Measurements from ENCODE around the gene CD44.

Gene CD44

DNA sequence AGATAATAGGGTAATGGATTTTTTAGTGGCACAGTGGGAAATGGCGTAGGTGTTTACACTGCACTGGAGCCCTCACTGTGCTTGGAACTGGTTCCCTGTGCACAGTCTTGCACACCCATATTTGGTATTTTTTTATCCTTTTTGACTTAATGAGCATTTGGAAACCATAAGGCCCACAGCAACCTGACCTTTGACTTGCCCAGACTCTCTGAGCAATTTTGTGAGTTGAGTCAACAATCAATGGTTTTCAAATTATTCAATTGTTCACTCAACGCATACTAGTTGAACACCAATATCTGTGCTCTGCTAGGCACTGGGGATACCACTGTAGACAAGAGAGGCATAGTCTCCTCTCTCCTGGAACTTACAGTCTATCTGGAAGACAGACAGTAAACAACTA is 14.3 kb downstream of the CD44 start:
- no peak for DNase-seq (ENCODE audit: low read depth)

DNA sequence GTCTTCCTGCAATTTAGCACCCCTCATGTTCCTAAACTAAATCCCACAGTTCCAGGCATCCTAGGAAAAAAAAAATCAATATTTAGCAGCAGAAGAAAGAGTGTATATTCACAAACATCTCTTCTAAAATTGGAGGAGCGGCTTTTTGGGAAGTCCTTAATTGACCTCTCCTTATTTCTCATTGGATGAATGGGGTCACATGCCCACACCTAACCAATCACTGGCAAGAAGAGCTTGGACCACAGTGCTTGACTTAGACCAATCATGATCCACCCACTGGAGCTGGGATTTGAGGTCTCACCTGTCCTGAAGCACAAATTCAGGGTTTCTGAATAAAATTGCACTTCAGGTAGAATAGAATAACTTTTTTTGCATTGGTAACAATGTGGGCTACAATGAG is 16.0 kb downstream of the CD44 start:
- no peak for DNase-seq (ENCODE audit: low read depth)

More for the DNA sequence above, 14.3 kb downstream of the CD44 start:
- H3K4me3 ChIP-seq (ENCODE audit: low read depth, low read length) = no peak overlapping the region

DNA sequence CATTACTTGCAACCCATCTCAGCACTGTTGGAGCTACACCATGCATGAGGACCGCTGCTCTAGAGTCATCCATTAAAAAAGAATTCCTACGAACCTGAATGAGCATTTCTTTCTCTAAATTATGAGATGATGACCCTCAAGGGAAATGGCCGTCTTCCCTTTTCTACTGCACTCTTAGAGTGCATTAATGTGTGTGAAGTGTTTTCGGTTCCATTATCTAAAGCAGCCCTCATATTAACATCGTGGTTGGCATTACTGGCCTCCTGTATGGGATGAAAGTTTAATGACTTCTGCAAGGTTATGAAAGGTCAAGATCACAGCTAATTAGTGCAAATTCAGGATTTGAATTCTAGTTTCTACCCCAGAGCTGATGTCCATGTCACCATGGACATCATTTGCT is 16.7 kb downstream of the CD44 start:
- no peak for DNase-seq (ENCODE audit: low read depth)
- no peak overlapping the region for H3K4me3 ChIP-seq (ENCODE audit: low read depth, low read length)

More for the DNA sequence above, 16.0 kb downstream of the CD44 start:
- H3K4me3 ChIP-seq (ENCODE audit: low read depth, low read length) = no peak overlapping the region

DNA sequence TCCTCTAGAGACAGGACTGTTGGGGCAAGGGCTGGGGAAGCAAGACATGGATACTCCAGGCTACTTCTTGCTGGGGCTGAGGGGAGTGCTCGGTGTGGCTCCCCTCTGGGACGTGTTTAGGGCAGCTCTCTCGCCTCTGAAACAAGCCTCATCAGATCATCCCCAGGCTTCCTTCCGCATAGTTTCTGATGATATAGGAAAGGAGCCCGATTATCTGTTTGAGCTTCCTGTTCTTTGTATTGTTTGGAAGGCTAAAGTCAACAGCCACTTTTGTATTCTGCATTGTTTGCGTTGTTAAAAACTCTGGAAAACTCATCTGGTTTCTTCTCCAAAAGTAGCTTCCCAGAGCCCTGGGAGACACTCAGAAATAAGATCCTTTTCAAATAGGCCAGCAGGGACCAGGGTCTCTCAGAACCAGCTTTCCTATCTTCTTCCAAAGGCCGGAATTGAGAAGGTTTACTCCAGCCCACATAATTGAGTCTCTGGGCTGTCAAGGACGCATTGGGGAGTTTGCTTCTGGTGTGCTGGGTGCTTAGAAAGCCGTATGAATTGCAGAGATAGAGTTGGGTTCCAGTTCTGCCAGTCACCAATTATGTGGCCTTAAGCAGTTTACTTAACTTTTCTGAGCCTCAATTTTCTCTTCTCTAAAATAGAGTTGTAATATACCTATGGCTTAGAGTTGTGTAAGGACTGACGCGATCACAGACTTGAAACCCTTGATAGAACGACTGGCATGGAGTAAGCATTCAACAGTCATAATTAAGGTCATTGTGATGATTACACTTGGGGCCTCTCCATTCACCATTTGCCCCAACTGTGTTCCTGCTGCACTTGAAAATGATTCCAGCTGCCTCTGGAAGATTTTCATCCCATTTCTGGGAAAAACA is 19.1 kb downstream of the CD44 start:
- no peak for DNase-seq (ENCODE audit: low read depth)
- H3K4me3 ChIP-seq (ENCODE audit: low read depth, low read length) = no peak overlapping the region

DNA sequence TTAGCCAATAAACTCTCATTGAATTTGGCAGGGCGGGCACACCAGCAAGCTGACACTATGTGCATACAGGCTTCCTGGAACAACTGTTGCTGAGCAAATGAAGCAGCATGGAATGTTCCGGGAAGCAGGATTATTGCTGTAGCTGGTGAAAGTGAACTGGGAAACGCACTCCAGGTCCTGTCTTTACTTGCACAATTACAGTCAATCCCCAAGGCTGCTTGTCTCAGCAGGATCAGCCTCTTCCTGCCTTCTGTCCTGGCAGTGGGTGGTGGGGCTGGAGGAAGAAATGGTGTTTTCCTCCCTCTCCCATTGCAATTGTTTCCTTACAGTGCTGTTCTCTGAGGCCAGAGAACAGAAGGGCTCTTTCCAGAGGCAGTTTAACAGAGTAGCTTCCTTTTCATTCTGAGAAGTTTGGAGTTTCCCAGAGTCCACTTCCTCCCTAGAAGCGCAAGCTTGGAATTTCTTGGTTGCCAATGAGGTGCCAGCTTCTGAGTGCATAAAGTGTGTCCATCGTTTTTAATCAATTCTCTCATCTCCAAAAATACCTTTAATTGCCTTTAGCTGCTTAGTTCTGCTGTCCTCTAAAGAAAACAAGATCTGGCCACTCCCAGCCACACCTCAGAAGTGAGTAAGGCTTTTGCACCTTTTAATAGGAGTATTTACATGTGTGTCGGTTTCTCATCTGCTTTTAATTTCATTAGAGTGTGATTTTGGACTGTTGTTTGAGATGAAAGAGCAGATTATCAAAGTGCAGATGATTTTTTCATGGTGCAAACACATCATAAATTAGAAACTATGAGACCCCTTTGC is 19.9 kb downstream of the CD44 start:
- H3K4me3 ChIP-seq (ENCODE audit: low read depth, low read length) = no peak overlapping the region
- DNase-seq (ENCODE audit: low read depth) = peak; percentile 78

DNA sequence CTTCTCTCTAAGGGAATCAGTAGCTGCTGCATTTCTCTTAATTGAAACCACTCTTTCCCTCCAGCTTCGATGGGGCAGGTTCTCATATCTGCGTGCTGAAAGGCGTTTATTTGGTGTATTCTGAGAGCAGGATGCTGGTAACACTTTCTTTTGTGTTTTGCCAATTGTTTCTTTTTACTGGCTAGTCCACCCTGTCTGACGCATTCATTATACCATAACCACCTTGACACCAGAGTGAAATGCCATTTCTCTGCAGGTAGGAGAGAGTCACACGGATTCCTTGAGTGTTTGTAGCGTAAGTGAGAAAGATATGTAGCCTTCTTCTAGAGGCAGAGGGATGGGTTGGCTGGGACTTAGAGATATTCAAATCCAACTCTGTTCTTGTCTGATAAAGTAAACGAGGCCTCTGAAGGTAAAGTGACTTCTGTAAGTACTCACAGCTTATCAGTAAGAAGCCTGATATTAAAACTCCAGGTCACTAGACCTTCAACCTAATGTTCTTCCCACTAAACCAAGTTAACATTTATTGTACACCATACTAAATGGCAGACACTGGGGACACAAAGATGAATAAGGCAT is 21.4 kb downstream of the CD44 start:
- DNase-seq (ENCODE audit: low read depth) = no peak
- no peak overlapping the region for H3K4me3 ChIP-seq (ENCODE audit: low read depth, low read length)

DNA sequence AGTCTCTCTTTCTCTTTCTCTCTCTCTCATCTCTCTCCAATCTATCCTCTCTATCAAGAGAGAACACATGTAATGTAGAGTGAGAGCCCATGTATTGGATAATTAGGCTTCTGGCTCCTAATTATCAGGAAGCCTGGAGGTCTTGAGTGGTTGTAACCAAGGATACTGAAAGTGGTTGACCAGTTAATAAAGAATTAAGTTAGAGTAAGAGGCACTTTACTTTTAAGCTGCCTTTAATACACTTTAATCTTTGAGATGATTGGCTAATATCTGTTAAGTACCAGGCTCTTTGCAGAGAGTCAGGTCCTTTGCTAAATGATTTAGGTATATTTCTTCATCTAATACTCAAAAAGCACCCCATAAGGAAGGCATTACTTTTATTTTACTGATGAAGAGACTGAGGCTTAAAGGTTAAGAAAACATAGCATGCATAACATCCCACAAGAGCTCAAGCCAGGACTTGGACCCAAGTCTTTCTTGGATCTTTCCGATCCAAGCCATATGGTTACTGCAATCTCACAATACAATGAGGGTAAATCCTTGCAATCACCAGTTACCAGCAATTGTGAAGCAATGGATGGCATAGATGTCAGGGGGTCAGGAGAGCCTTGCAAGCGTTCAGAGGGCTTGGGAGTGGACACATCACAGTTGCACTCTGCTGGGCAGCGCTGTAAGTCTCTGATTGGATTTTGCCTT is 22.1 kb downstream of the CD44 start:
- no peak overlapping the region for H3K4me3 ChIP-seq (ENCODE audit: low read depth, low read length)

DNA sequence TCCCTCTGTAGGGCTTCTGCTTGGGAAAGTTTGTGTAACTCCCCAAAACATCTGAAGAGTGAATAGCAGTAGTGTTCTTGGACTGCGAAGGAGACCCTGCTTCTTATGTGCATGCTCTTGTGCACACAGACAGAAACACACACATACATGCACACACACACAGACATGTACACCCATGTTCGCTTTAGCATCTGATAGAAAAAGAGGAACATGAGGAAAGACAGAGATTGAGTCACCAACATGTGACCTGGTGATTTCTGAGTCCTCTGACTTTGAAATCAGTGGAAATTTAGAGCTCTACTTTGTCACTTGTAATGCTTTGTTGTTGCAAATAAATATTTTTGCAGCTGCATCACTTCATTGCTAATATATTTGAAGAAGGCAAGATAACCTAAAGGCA is 23.8 kb downstream of the CD44 start:
- H3K4me3 ChIP-seq (ENCODE audit: low read depth, low read length) = no peak overlapping the region
- no peak for DNase-seq (ENCODE audit: low read depth)

More for the DNA sequence above, 22.1 kb downstream of the CD44 start:
- no peak for DNase-seq (ENCODE audit: low read depth)

DNA sequence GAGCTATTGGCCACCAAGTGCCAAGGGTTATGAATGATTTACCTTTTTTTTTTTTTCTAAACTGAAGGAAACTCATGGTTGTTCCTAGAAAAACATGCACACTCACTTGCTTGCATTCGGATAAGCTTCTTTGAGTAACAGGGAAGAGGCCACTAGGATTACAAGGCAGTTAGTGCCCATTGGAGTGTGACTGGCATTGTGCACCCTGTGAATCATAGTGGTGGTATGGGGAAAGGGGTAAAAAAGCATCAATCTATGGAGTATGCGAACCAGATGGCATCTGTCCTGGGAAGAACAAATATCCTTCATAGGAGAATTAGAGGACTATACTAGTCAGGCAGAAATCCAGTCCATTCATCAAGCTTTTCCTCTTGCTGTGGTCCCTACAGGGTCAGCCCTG is 24.2 kb downstream of the CD44 start:
- H3K4me3 ChIP-seq (ENCODE audit: low read depth, low read length) = no peak overlapping the region
- no peak for DNase-seq (ENCODE audit: low read depth)

DNA sequence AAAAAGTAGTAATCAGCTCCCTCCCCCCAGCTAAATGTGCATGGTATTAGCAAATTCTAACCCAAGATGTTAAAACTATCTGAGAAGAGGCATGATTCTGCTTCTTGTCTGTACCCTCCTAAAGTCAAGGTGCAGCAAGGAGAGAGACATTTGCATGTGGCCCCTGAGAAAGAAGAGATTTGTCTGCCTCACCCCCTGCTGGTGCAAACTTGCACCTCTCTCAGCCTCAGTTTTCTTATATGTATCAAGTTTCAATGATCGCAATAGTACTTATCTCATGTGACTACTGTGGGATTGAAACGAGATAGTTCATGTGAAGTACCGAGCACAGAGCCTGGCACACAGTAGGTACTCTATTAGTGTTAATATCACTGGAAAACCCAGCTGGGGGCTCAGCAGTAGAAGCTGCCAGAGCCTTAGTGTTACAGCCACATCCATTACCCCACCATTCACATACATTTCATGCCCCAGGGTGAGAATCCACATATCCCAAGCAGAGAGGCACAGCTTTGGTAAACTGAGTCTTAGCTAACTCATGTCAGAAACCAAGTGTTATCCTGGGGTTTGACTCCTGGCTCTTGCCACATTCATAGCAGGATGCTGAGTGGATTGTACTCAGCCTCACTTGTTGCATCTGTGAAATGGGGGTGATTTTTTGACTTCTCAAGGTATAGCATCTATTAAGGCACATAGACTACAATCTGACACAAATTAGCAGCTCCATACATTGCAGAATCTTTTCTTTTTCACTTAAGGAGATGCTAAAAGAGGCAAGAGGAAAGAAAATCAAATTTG is 24.9 kb downstream of the CD44 start:
- H3K4me3 ChIP-seq (ENCODE audit: low read depth, low read length) = no peak overlapping the region
- DNase-seq (ENCODE audit: low read depth) = no peak

DNA sequence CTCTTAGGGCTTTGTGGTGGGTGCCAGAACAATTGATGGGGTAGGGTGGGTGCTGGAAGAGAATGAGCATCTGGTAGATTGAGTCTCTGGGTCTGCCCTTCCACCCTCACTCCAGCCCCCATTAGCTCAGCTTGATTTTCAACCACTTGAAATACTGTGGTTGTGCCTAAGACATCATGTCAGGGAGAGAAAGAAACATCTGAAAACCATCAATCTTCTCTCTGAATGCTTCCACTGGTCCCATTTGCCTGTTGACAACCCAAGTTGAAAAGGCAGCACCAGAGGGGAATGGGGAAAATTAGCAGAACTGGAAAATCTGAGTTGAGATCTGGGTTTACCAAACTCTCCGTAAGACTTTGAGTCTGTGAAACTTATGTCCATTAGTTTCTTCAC is 26.1 kb downstream of the CD44 start:
- DNase-seq (ENCODE audit: low read depth) = no peak
- no peak overlapping the region for H3K4me3 ChIP-seq (ENCODE audit: low read depth, low read length)

DNA sequence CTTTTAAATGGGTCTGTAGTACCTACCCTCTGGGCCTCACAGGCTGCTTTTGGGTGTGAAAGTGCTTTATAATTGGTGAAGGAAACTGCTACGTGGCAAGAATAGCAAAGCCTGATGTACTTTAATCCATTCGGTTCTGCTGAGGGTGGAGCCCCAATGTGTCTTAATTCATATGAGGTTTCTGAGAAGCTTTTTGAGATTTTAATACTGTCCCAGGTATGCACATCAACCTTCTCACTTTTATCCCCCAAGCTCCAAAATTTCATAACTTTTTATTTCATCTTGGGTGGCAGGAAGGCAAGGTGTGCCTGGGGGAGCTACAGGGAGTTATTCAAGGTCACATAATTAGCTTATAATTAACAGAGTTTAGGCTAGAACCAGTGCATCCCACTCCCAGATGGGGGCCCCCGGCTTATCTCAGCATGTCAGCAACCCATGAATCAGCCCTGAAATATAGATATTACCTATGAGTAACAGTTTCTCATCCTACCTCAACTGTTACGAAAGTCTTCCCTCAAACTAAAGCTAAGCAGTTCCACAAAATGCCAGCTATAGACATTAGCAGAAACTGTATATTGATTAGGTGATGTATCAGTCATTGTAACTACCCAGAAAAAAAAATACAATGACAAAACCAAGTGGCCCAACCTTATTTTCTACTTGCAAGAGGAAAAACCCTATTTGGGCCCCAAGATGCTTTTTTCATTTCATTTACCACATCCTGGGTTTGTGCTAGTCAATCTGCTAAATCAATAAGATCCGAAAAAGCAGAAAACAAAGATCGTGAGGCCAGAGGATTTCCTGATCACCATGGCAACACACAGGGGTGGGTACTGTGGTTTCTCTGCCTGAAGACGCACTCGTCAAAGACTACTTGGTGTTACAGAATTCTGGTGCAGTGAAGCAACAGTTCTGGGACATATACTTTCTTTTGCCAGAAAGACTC is 26.7 kb downstream of the CD44 start:
- DNase-seq (ENCODE audit: low read depth) = no peak
- H3K4me3 ChIP-seq (ENCODE audit: low read depth, low read length) = no peak overlapping the region

DNA sequence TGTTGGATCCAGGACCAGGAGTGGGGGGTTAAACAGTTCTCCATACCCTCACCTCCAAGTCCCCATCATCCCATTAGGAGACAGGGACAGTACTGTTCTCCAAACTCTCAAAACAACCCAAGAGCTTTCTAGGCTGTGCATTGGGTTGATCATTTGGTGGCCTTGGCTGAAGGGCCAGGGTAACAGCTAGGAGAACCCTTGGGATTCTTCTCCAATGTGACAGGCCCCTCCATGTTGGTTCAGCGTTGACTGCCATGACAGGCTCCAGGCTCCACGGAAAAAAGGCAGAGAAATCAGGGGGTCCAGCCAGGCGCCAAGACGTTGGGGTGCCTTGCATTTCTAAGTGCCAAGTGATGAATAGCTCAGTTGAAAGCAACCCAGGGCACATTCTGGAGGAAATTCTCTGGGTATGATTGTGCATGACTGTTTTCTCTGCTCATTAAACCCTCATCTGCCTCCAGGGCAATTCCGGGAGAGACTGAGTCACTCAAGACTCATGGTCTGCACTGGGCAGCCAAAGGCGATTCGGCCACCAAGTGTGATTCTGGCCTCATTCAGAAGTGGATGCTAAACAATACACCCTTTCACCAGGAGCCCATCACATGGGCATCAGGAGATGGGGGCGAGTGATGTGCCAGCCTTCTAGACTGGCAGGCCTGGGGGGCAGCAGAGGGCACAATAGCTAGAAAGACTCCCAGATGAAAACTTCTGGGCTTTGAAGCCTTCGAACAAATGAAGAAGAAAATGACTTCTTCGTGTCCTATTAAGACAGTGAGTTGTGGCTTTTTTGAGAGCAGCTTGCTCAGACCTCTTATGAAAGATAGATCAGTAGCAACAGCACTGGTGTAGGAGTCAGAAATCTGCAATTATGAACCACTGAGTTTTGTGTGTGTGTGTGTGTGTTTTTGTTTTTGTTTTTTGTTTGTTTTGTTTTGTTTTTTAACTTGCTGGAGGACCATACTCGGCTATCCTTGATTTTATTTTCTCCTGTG is 27.7 kb downstream of the CD44 start:
- peak; percentile 75 for DNase-seq (ENCODE audit: low read depth)
- no peak overlapping the region for H3K4me3 ChIP-seq (ENCODE audit: low read depth, low read length)

DNA sequence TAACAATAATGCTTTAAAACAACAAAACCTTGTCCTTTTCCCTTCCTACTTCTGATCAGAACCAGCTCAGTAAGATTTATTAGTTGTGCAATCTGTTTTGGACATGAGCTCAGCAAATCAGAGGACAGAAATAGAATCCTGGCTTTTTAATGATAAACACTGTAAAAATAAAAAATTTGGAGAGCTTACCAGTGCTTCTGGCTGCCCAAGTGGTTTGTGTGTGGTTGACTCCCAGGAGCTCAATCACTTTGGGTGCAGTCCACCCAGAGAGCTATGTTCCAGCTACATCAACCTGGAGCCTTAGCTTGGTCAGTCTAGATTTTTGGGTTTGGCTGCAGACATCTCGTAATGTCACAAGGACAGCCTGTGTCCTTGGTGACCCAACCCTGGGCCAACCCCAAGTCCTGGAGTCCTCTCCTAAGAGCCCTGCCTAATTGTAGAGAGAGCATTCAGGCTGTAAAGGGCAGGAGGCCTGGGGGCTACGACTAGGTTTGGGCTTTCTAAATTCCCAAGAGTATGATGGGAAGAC is 28.5 kb downstream of the CD44 start:
- no peak overlapping the region for H3K4me3 ChIP-seq (ENCODE audit: low read depth, low read length)
- DNase-seq (ENCODE audit: low read depth) = no peak

DNA sequence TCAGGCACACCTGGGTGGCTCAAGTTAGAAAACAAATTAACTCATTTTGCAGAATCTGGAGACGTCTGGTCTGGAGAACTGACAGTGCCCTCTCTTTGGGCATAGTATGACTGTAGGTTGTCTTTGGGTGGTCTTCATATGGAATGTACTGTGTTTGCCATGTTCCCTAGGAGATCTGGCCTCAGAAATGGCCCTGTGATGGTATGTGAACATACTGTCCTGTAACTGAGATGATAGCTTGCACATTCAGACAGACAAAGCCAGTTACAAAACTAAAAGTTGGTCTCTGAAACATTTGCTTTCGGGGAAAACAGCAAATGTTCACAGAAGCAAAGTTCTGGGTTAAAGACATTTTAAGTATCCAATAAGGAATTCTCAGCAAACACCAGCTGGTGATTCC is 29.7 kb downstream of the CD44 start:
- DNase-seq (ENCODE audit: low read depth) = no peak
- no peak overlapping the region for H3K4me3 ChIP-seq (ENCODE audit: low read depth, low read length)

DNA sequence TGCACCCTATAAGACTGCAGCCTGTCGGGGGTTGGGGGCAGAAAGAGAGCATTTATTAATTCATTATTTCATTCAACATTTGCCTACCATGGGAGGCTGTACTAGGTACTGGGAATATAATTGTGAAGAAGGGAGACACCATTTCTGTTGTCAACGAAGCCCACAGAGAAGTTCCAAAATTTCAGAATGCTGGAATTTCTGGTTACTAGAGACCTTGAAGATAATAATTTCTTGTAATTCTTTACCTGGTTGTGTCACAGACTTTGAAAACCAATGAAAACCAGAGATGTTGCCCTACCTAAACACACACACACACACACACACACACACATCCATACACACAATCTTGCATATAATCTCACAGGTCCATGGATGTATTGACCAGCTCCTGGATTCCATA is 30.1 kb downstream of the CD44 start:
- no peak for DNase-seq (ENCODE audit: low read depth)
- no peak overlapping the region for H3K4me3 ChIP-seq (ENCODE audit: low read depth, low read length)

DNA sequence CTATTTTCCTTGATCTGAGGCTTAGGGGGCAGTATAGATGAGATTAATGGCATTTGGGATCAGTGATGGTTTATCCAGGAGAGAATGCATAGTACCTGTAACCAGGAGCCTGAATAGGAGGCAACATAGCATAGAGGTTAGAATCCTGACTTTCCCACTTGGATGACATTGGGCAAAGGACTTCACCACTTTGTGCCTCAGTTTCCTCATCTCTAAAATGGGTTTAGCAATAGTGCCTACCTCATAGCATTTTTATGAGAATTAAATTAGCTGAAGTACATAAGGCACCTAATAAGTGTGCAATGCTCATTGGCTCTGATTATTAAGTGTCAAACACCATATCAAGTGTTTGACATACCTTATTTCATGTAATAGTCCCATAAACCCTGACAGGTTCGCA is 30.8 kb downstream of the CD44 start:
- no peak overlapping the region for H3K4me3 ChIP-seq (ENCODE audit: low read depth, low read length)
- DNase-seq (ENCODE audit: low read depth) = no peak

Data from skeletal muscle cell (primary cell).